GM18858 (cell line): Measurements from ENCODE around the gene C2orf49.

ENCODE experiments used
- ATAC-seq: cut with Tn5 transposase; IDR thresholded peaks from one replicate; pipeline ENCODE4 v1.9.1; 2021; ENCODE audit not compliant: unreplicated experiment

Gene C2orf49

DNA sequence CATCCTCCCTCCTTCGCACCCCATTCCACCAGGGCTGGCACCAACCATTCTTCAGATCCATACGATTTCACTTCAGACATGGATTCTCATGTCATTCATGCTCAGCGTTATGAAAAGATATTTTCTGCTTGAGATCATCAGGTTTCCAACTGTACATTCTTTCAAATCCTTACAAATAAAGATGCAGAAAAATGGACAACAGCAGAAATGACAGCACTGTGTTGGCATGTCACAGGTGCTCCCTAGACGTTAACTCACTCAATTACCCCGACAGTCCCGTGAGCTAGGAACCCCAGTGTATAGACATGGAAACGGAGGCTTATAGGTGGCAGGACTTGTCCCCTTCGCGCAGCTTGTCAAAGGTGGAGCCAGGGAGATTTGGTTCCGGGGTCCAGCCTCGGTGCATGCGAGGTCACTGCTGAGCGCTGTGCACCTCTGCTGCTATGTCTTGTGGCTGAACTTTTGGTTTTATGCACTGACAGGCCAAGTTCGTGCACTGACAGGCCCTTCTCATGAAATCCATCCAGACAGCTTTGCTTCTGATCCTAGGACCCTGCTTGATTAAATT lies 43.8 kb downstream of the C2orf49 start:
- no peak for ATAC-seq

DNA sequence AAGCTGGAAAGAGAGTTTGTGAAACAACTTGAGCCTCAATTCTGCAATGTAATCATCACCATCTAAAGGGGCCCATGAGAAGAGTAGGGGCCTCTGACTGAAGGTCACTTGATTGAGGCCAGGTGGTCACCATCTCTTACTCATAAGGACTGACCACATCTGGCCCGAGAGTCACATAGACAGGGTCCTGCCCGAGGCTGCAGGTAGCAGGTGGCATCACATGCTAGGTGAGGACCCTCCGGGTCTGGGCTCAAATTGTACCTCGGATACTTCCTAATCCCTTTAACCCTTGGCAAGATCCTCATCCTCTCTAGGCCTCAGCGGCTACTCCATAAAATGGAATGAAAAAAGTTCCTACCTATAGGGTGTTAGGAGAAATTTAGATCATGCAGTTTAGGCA lies 44.8 kb downstream of the C2orf49 start:
- ATAC-seq: no peak

DNA sequence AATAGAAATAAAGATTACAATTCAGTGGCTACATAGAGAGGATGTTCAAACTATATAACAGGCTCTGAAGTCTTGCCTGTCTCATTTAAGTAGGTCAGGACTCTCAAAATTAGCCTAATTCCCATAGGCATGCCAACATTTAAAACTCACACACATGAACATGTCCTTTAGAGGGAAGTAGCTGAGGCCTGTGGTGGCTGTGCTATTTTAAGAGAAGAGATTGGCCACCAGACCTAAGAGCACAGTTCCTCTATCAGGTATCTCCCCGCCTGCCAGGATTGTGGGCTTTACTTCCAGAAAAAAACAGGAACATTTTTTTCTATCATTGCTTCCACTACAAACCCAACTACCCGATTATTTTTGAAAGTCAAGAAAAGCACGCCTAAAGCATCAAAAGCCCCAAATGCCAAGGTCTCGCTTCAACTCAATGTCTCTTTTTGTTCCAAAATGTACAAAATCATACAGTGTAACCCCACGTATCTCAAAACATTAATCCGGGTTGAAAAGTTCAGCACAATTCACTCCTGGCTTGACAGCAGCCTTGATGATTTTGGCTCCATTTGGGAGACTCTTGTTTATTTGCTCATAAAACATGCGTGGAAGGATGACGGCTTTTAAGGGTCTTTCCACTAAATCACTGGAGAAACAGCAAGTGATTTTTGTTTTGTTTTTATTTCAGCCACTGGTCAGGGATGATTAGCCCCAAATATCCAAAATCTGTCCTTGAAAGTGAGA lies 46.3 kb downstream of the C2orf49 start:
- no peak for ATAC-seq

DNA sequence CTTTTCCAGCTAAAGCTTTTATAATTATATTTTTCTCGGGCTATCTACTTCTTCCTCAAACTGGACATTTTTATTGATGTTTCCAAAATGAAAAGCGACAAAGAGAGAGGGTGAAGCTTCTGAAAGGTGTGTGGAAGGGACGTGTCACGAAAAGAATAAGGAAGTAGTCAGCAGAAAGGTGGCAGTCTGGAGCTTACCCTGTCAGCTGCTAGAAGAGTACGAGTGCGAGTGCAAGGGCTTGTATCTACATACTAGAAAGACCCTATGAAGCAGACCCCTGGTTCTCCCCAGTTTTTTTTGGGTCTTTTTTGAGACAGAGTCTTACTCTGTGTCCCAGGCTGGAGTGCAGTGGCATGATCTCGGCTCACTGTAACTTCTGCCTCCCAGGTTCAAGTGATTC lies 46.9 kb downstream of the C2orf49 start:
- ATAC-seq: no peak

DNA sequence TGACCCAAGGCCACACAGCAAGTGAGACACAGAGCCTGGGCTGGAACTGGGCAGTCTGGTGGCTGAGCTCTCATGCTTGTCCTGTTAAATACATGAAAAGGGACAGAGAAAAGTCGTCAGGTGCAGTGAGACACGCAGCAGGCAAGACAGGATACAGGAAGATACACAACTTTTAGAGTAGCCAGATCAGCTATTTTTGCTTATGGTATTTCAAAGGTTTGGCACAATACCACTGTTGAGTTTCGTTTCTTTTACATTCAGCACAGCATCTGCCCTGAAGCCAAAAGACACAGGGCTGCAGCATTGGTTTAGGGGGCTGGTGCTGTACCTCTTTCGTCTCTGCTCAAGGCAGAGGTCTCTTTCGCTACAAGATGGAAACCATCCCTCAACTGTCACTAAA lies 47.5 kb downstream of the C2orf49 start:
- no peak for ATAC-seq

DNA sequence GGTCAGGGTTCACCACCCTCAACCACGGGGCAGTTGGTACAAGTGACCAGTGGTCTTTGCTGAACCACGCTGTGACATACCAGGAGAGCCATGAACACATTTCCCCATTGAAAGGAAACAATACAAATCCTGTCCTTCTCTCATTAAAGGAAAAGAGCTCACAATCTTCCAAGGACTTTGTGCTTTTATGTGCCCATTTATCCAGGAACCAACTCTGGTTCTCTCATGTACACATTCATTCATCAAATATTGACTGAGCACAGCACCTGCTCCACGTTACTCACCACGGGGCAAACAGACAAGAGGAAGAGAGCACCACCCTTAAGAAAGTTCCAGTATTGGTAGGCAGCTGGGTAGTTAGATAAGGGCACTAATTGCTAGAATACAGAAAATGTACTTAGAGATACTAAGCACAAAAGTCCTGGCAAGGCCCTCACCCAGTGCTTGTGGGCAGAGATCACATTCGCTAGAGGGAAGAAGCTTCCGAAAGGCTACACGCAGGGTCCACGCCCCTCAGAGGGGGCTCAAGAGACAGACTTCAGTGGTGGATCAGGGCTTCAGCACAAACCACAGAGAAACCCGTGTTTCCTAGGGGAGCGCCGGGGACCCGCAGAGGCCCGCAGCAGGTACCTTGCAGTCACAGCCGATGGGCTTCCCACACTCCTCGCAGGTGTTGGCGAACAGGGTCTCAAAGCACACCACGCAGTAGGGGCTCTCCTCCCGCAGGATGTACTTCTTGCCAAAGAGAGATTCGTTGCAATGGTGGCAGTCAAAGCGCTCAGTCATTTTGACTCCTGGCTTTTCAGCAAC lies 48.6 kb downstream of the C2orf49 start:
- no peak for ATAC-seq

DNA sequence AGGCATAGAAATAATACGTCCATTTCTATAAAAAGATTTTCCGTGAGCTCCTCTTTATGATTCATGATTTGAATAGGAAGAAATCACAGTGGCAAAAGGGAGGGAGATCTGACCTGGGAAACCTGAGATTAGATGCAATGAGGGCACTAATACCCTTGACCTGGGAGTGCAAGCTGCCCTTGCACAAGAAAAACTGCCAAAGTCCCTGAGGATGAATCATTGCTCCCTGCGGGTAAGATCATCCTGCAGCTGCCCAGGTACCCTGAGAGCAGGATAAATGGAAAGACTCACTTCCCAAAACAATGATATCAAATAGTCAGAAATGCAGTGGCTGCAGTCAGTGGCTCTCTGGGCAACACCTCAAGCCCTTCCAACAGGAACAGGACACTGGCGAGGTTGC lies 49.9 kb downstream of the C2orf49 start:
- ATAC-seq: no peak

GRCh38 chr2:105388971-105389381 lies 51.6 kb downstream of the C2orf49 start:
- ATAC-seq: no peak

GRCh38 chr2:105390454-105390853 lies 53.1 kb downstream of the C2orf49 start:
- no peak for ATAC-seq

DNA sequence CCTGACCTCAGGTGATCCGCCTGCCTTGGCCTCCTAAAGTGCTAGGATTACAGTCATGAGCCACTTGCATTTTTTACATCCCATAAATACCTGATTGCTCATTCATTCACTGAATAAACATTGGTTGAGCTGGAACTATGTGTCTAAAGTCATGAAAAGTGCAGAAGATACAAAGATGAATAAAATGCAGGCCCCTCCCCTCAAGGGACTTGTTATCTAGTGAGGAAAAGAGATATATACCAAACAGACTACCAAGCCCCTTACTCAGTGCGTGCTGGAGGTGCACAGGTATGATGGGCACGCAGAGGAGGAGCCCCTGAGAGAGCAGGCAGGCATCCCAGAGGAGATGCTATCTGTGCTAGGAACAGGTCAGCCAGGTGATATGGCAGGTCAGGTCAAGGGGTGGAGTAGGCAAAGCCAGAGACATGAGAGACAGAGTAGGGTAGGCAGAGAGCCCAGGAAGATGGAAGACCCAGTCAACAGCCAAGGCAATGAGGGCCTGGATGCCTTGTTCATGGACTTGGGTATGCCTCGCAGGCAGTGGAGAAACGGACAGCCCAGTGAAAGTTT lies 53.8 kb downstream of the C2orf49 start:
- ATAC-seq: no peak

DNA sequence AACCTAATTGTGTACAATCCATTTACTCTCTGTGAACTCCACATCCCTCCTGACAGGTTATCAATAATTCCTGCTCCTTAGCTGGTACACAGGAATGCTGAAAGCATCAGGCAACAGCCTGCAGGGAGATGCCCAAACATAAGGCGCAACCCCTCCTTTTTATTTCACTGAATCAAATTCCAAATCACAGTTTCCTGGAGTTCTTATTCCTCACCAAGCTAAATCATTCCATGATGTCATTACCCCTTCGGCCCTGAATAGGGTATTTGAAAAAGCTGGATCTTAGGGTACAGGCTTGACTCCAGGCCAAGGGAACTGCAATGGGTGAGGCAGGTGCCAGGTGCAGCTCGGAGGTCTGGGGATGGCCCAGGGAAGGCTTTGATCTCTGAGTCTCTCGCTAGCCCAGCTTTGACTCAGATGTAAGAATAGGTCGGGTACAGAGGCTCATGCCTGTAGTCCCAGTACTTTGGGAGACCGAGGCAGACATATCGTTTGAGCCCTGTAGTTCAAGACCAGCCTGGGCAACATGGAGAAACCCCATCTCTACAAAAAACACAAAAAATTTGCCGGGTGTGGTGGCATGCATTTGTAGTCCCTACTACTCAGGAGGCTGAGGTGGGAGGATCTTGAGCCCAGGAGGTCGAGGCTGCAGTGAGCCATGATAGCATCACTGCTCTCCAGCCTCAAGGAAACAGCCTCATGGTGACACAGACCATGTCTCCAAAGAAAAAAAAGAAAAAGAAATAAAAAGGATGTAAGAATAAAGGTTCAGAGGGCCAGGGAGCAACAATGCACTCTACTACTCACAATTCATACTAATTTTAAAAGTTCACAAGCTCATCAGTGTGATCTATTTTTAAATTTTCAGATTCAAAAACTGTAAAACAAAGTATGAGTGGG lies 54.7 kb downstream of the C2orf49 start:
- no peak for ATAC-seq

- ATAC-seq: no peak
Measured at GRCh38 chr2:105393373-105394055, 56.2 kb downstream of the C2orf49 start.

DNA sequence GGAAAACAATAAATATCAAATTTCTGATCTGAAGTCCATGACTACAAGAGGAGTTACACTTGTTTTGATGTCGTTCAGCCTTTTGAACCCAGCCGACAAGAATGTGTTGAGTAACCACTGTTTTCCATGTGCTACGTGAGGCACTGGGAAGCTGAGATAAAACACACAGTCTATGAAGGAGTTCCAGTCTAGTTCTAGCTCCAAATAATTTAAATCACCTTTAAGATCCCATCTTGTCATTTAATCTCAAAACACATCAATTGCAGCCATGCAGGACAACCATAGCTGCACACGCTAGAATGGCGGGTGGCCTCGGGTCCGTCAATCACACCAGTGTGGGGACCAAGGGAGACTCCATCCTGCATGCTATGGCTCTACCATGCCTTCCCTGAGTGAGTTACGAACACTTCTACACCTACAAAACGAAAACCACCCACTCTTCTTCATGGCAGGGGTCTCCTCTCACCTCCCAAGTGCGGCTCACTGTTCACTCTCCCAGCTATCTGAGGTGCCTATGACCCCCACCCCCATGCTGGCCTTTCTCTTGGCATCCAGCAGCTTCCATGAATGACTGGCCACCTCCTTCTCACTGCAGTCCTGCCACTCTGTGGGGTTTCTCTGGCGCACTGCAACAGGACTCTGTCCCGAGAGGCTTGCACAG lies 57.7 kb downstream of the C2orf49 start:
- ATAC-seq: no peak

DNA sequence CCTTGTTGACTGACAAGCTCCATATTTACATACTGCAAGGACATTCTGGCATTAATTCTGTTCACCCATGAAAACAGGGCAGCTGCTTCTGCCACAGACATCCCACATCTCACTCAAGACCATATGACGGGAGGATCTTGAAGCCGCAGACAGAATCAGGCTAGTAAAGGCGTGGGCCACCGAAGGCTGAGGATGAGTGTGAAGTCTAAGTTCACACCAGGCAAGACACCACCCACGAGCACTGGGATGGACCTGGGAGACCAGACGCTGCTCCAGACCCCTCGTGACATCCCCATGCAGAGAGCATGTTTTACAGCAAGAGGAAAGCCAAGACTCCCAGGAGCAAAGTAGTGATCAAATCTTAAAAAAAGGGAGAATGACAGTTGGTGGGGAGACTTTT lies 58.4 kb downstream of the C2orf49 start:
- no peak for ATAC-seq

DNA sequence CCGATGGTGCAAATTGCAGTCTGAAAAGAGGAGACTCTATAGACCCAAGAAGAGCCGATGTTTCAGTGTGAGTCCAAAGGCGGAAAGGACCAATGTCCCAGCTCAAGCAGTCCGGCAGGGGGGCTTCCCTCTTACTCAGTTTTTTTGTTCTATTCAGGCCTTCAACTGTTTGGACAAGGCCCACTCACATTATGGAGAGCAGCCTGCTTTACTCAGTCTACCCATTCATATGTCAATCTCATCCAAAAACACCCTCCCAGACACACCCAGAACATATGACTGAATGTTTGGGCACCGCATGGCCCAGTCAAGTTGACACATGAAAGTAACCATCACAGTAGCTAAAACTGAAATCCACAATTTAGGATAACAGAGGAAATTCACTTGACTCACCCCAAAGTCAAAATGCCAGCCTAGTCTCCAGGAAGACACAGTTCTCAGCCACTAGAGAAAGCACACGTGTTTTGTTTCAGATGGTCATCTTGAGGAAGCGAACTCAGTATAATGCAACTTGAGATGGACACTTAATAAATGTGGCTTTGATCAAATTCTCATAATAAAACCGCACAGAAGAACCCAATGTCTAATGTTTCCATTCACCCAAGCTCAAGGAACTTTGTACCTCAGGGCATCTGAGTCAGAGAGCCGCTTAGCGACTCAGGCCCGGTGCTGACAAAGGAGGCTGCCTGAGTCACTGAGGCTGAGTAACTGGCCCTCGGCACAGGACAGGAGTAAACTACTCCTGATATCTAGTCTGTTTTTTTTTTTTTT lies 59.1 kb downstream of the C2orf49 start:
- ATAC-seq: no peak

DNA sequence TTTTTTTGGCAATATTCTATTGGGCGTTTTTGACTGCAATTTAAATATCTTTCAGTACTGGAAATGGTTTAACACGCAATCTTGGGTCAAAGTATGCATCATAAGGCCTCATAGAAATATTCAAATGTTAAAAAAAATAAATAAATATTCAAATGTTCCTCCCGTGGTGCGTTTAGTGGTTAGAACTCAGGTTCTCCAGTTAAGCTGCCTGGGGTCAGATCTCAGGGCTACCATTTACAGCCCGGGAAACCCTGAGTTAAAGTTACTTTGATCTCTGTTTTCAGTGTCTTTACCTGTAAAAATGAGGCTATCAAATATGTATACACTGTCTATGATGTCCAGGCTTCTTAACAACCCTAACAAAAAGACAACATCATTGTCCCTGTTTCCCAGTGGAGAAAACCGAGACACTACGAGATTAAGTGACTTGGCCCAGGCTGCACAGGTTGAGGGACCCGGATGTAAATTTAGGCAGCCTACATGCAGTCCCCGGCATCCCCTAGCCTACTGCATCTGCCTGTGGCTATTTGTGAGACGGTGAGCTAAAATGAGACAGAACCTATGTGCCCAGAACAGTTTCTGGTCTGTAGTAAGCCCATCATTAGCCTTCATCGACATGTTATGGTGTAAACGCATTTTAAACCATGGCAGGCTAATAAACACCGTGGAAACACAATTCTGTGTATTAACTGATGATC lies 59.8 kb downstream of the C2orf49 start:
- ATAC-seq: no peak

GRCh38 chr2:105397953-105398335 lies 60.6 kb downstream of the C2orf49 start:
- no peak for ATAC-seq
